ENCODE results near the gene FLNB. TPM values are rescaled to one million over a fixed set of nuclear protein-coding genes. Genes with fewer than 3 reads are reported as not detected.
A peak's percentile ranks its signal among the peaks of the same experiment; 100 is the strongest.

FLNB gene
- total and polyA plus RNA-seq, 2 of the 8 experiments (the other 6 are each of a cell fraction or from before 2014, with no cell fraction given), result 72.3 to 118 TPM

DNA sequence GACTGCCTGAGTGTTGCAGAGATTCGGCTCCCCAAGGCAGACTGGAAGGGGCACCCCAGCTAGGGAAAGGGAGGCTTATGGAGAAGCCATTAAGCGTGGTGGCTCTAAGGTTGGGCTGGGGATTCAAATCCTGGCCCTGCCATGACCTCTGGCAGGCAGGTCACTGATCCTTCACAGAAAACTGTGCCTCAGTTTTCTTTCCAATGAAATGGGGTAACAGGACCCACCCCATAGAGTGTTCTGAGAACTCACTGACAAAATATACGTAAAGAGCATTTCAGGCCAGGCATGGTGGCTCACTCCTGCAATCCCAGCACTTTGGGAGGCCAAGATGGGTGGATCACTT lies 167.9 kb downstream of the FLNB start:
- Histone ChIP-seq H2BK120ac (replicated peaks; ENCODE audit: low read depth, low read length) (no peak overlapping the region), H2BK12ac (ENCODE audit: low read depth, low read length) (peak overlapping the region; percentile 50; the same call in 1 of the 2 replicates), H3K9me3 (ENCODE audit: insufficient read depth in 2 of 2, low read depth in 1 of 2, low read length in 1 of 2) (no peaks in the 10 kb centered on the region), H3K14ac (ENCODE audit: insufficient read length) (no peak overlapping the region), H2AK5ac (ENCODE audit: low read depth, low read length) (no peak overlapping the region), H2AFZ (ENCODE audit: low read length) (no peak overlapping the region), H3K79me2 (ENCODE audit: control insufficient read depth in 1 of 2, insufficient read depth in 2 of 2, low read length in 2 of 2) (no peaks in the 10 kb centered on the region), H2BK15ac (ENCODE audit: low read length) (no peak overlapping the region), H3K23ac (ENCODE audit: insufficient read length) (no peak overlapping the region), H3K36me3 (ENCODE audit: control insufficient read depth in 2 of 4, insufficient read depth in 4 of 4, low read length in 3 of 4) (peaks cover 0 to 3% (median 0%) of the 10 kb centered on the region in 4 experiments; a peak in 1 of 8 replicates), H4K20me1 (replicated peaks in 1 of 2; ENCODE audit: control insufficient read depth in 1 of 2, insufficient read depth in 2 of 2, low read length in 2 of 2) (peaks cover 0 to 1% of the 10 kb centered on the region in 2 experiments), H3K4me3 (ENCODE audit: extremely low read depth in 1 of 4, insufficient read depth in 2 of 4, low read depth in 3 of 4, low read length in 4 of 4) (no peak overlapping the region), H3K4me2 (ENCODE audit: insufficient read depth in 1 of 2, low read depth in 2 of 2, low read length in 2 of 2) (no peak overlapping the region), H3K4ac (replicated peaks; ENCODE audit: insufficient read length, low read depth, low read length) (no peak overlapping the region), H3K9ac (replicated peaks in 1 of 4; ENCODE audit: extremely low read depth in 1 of 4, low read depth in 3 of 4, low read length in 3 of 4) (no peak overlapping the region), H3K27me3 (replicated peaks in 1 of 4; ENCODE audit: control insufficient read depth in 3 of 4, extremely low read depth in 1 of 4, insufficient read depth in 3 of 4, low read length in 3 of 4) (peaks cover 0 to 6% (median 2%) of the 10 kb centered on the region in 4 experiments; a peak in 2 of 7 replicates), H2BK20ac (ENCODE audit: low read length) (no peak overlapping the region), H4K8ac (ENCODE audit: extremely low read depth, insufficient read depth, low read length) (no peak overlapping the region), H3K56ac (replicated peaks; ENCODE audit: insufficient read length, low read depth, low read length) (no peak overlapping the region), H3K79me1 (ENCODE audit: low read depth, low read length) (no peaks in the 10 kb centered on the region), H4K5ac (ENCODE audit: insufficient read length, low read depth, low read length) (no peak overlapping the region), H3K27ac (ENCODE audit: low read depth, low read length) (no peak overlapping the region), H4K91ac (replicated peaks; ENCODE audit: insufficient read length, low read length) (no peak overlapping the region), H2BK5ac (ENCODE audit: low read depth, low read length) (0 out of 2 replicates have a peak overlapping the region, but pooled peaks have one; percentile 24), H3K4me1 (replicated peaks in 1 of 4; ENCODE audit: control insufficient read depth in 3 of 4, insufficient read depth in 4 of 4, low read length in 3 of 4) (peaks cover 4 to 24% (median 15%) of the 10 kb centered on the region in 4 experiments), H3K18ac (ENCODE audit: extremely low read depth, low read length) (no peak overlapping the region), H3K23me2 (ENCODE audit: low read depth, low read length) (no peaks in the 10 kb centered on the region)
- FAIRE-seq, result no peak
- no peak for TF ChIP-seq RAD21 (IDR thresholded peaks at IDR 0.05 in 1 of 2, conservative IDR thresholded peaks at IDR 0.05 in 1 of 2; ENCODE audit: low read depth in 2 of 2, low read length in 2 of 2)
- TF ChIP-seq ASH2L (IDR thresholded peaks at IDR 0.05; ENCODE audit: low read length), result no peak
- TF ChIP-seq CBX8 (IDR thresholded peaks at IDR 0.05; ENCODE audit: borderline replicate concordance, low read depth, low read length), result no peak
- TF ChIP-seq PHF8 (conservative IDR thresholded peaks at IDR 0.05; ENCODE audit: low read depth, low read length), result no peak
- no peak for TF ChIP-seq SIX5 (IDR thresholded peaks at IDR 0.05; ENCODE audit: low read depth, low read length)
- TF ChIP-seq SUZ12 (IDR thresholded peaks at IDR 0.05; ENCODE audit: low read length), result no peak
- TF ChIP-seq KDM1A (IDR thresholded peaks at IDR 0.05; ENCODE audit: borderline replicate concordance, low read length), result peak; percentile 36; the same call in 1 of the 2 replicates
- no peak for TF ChIP-seq HDAC2 (IDR thresholded peaks at IDR 0.05; ENCODE audit: borderline replicate concordance in 1 of 2, low read depth in 2 of 2, low read length in 2 of 2)
- ChIA-PET CTCF (ENCODE audit: partially characterized antibody) (interaction anchor here (0.6 to 1.2 kb wide), 4 partner anchors 9 to 169 kb away, joined by 3 to 4 read pairs (median 3); partner anchors contain the start of genes FLNB, HTD2 and RPP14), POLR2A (ENCODE audit: partially characterized antibody) (interaction anchor here (1.1 kb wide), 1 partner anchor 259 kb away, joined by 3 read pairs; no protein-coding TSS in a partner anchor)
- WGBS, 2 experiments (ENCODE audit: extremely low coverage in 1 of 2, insufficient coverage in 1 of 2, insufficient read length in 1 of 2, insufficient replicate concordance in 2 of 2, low coverage in 1 of 2, low lambda C conversion rate in 2 of 2, missing lambda C conversion rate in 1 of 2), result 82% methylated on average over 3 of the region's 3 CpGs; no CpG with 5 or more reads in 1 of the 2 experiments
- DNase-seq (ENCODE audit: low read depth in 1 of 2, low spot score in 2 of 2), result no peak
